ENCODE measurements around the gene SETX.

- no peak for TF ChIP-seq FOXK2 (IDR thresholded peaks at IDR 0.05)
- no peak for TF ChIP-seq SP1 (IDR thresholded peaks at IDR 0.05)
- no peak for TF ChIP-seq CTBP1 (IDR thresholded peaks at IDR 0.05; ENCODE audit: borderline replicate concordance)
- no peak for TF ChIP-seq BHLHE40 (IDR thresholded peaks at IDR 0.05; ENCODE audit: borderline replicate concordance)
- no peak for TF ChIP-seq SUZ12 (IDR thresholded peaks at IDR 0.05)
- no peak for TF ChIP-seq L3MBTL2 (conservative IDR thresholded peaks at IDR 0.05)
- no peak for TF ChIP-seq HDGF (IDR thresholded peaks at IDR 0.05; ENCODE audit: borderline replicate concordance)
- no peak for TF ChIP-seq FOXM1 (IDR thresholded peaks at IDR 0.05; ENCODE audit: borderline replicate concordance)
- TF ChIP-seq PKNOX1 (IDR thresholded peaks at IDR 0.05): no peak
- no peak for TF ChIP-seq ELF4 (IDR thresholded peaks at IDR 0.05)
- no peak for TF ChIP-seq ZNF384 (IDR thresholded peaks at IDR 0.05)
- no peak for TF ChIP-seq TARDBP (IDR thresholded peaks at IDR 0.05)
Measured at GRCh38 chr9:132233138-132233537, 121.6 kb downstream of the SETX start.
